OCI-LY7 (cell line): ENCODE data around the gene MACF1.

Experiments used
- CTCF ChIP-seq: fragments of 200-600 bp; sonication (generic); conservative IDR thresholded peaks from 2 replicates; pipeline ENCODE4 v1.5.1; 2014; ENCODE audit warnings: mild to moderate bottlenecking, antibody characterized with exemption, low read length, moderate library complexity, mixed read lengths
- EZH2phosphoT487 ChIP-seq: fragments of 200-600 bp; sonication (generic); IDR thresholded peaks from 2 replicates; pipeline ENCODE4 v1.6.1; 2018; ENCODE audit warnings: low read depth, borderline replicate concordance, mild to moderate bottlenecking, mixed run types, antibody characterized with exemption, low read length, moderate library complexity, mixed read lengths

DNA sequence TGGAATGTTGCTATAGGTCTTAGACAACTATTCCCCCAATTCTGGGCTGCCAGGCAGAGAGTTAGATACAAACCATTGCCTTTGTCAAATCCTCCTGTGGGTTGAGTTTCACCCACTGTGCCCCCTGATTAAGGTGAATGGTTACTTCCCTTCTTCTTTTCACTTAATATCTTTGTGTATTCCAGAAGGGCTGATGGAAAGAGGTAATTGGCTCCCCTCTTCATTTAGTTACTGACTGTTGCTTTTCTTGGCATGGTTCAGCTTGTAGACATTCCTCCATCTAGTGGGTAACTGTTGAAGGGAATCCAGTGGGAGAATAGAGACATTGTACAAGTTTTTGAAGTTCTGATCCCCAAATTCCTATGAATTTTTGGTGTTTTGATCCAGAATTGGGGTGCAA, 43.8 kb upstream of the MACF1 start:
- TF ChIP-seq CTCF: no peak
- no peak for TF ChIP-seq EZH2phosphoT487
